GM18861 (cell line): ENCODE data around the gene WFDC8.
"Not testable (repeated sequence)": the region's sequence is repeated elsewhere in the genome, so short reads cannot be mapped to it uniquely, and the experiment has no call there.

Experiments used
- ATAC-seq: cut with Tn5 transposase; IDR thresholded peaks from one replicate; pipeline ENCODE4 v1.9.1; 2021; ENCODE audit not compliant: unreplicated experiment

The WFDC8 gene

DNA sequence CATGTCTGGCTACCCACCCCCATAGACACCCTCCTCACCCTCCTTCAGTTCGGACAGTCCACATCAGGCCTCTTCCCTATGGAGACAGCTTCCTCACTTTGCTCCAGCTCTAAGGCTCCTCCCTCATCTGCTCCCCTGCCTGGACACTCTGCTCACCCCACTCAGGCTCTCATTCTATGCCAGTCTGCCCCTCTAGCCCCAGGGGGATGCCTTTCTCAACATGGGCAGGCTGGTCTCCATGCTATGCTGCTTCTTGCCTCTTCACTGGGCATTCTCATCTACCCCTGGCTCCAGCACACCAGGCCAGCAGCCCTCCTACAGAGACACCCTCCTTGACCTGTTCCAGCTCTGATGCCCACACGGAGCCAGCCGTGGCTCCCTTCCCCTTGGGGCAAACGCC is at the start of gene WFDC8:
WFDC8 (minus strand) TSS at position 101 of the 400 bp plus-strand sequence; CDS start at position 64, 37 bp downstream.
- no peak for ATAC-seq

DNA sequence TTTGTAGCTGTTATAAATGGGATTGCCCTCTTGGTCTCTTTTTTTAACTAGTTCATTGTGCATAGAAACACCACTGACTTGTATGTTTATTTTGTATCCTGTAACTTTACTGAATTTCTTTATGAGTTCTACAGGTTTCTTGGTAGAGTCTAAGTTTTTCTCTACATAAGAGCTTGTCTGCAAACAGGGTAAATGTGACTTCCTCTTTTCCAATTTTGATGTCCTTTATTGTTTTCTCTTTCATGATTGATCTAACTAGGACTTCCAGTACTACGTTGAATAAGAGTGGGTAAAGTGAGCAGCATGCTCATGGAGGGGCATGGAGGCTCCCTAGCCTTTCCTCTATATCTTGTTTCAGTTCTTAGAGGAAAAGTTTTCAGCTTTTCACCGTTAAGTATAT is 47.5 kb upstream of the WFDC8 start:
- ATAC-seq = no peak

DNA sequence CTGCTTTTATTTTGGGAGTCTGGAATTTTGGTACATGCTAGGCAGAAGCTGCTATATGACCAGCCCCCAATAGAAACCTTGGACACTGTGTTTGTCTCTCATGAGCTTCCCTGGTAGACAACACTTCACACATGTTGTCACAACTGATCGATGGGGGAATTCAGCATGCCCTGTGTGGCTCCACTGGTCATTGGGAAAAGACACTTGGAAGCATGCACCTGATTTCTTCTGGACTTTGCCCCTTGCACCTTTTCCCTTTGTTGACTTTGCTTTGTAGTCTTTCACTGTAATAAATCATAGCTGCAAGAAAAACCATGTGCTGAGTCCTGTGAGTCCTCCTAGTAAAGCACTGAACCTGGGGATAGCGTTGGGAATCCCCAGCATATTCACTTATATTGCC is 42.5 kb upstream of the WFDC8 start:
- ATAC-seq = no peak

DNA sequence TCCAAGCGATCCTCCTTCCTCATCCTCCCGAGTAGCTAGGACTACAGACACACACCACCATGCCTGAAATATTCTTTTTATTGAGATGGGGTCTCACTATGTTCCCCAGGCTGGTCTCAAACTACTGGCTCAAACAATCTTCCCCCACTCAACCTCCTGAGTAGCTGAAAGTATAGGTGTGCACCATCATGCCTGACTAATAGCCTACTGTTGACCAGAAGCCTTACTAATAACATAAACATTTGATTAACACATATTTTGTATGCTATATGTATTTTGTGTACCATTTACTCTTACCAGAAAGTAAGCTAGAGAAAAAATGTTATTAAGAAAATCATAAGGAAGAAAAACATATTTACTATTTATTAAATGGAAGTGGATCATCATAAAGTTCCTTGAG is 38.5 kb upstream of the WFDC8 start:
- no peak for ATAC-seq

DNA sequence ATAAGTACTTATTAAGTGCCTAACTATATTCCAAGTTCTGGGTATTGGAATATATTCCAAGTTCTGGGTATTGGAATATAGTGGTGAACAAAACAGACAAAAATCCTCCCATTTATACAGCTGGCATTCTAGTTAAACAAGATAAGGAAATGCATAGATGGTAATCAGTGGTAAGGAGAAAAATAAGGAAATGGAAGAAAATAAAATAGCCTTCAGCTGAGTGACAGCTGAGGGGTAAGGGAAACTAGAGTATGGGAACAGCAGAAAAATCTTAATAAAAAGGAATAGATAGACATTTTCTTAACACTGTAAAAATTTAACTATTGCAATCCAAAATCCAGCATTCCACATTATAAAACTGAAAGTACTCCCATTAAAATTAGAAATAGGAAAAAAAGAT is 33.2 kb upstream of the WFDC8 start:
- ATAC-seq = no peak

DNA sequence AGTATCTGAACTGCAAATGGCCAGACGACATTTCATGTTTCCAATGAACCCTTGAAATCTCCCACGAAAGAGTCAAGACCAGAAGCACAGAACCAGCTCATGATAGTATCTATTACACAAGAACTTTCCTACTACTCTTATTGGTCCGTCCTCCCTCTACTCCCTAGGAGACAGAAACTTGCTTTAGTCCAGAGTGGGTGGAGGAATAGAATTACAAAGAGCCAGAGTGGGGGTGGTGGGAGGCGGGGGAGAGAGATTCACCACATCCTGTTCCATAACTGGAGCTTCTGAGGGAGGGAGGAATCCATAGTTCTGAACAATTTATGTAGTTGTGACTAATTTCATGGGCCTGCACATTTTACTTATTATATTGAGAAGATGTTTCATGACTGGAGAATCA is 32.0 kb upstream of the WFDC8 start:
- no peak for ATAC-seq

DNA sequence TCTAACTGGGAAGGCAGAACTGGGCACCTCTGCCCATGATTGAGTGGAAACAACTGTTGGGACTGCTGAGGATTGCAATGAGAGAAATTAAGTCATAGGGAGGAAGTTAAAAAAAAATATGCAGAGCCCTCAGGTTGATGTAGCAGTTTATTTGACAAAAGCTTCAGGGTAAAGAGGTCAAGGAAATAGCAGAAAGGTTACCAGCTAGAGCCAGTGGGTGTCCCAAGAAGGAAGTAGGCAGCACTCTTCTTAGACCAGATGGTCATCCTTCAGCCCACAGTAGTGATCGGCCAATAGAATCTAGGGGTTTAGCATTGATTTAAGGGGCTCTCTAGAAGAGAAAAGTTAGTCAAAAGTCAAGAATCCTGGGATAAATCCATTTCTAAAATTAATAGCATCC is 28.7 kb upstream of the WFDC8 start:
- ATAC-seq = no peak

DNA sequence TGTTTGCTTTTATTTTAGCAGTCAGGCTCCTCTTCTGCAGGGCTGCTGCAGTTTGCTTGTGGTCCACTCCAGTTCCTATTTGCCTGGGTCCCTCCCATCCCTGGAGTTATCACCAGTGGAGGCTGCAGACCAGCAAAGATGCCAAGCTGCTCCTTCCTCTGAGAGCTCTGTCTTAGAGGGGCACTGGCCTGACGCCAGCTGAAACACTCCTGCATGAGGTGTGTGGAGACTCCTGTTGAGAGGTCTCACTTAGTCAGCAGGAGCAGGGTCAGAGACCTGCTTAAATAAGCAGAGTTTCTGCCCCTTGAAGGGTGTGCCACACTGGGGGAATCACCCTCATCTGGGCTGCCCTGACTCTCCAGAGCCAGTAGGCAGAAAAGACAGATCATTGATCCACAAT is 16.2 kb upstream of the WFDC8 start:
- no peak for ATAC-seq

DNA sequence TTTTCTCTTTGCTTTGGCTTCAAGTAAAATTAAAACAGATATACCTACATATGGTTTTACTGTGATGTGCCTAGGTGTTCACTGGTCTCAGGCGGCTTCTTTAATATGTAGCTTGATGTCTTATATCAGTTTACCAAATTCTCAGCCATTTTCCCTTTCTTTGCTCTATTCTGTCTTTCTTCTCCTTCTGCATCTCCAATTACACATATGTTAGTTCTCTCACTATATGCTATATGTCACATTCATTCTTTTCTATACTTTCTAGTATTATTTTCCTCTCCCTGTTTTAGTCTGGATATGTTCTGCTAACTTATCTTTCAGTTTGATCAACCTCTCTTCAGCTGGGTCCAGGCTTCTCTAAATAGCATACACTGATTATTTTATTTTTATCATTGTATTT is 14.4 kb upstream of the WFDC8 start:
- no peak for ATAC-seq

DNA sequence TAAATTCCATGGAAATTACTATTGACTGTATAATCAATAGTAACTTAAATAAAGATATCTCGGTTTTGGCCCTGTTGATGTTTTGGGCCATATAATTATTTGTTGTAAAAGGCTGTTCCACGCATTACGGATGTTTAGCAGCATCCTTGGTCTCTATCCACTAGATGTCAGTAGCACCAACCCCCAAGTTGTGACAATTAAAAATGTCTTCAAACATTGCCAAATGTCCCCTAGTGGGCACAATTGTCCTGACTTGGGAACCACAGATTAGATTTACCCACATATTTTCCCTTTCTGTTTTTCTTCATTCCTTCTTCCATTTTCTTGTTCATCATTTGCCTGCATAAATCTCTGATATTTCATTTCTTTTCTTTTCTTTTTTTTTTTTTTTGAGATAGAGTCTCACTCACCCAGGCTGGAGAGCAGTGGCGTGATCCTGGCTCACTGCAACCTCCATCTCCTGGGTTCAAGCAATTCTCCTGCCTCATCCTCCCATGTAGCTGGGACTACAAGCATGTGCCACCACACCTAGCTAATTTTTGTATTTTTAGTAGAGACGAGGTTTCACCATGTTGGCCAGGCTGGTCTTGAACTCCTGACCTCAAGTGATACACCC is 13.6 kb upstream of the WFDC8 start:
- ATAC-seq = peak; percentile 66

DNA sequence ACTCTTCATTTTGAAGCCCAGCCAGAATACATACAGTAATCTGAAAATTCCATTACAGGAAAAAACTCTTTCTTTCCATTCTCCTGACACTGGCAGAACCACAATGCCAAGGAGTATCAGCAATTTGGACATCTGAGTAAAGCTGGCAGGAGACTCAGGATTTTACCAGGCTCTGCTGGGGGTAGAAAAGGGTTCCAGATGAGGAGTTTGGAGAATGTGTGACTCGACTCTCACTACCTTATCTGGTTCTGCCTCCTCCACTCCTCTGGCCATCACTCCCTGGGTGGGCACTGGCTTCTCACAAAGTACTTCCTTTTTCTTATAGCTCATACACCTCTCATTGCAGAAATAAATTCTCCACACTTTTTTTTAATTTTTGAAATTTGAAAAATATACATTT is 10.6 kb upstream of the WFDC8 start:
- ATAC-seq = no peak

DNA sequence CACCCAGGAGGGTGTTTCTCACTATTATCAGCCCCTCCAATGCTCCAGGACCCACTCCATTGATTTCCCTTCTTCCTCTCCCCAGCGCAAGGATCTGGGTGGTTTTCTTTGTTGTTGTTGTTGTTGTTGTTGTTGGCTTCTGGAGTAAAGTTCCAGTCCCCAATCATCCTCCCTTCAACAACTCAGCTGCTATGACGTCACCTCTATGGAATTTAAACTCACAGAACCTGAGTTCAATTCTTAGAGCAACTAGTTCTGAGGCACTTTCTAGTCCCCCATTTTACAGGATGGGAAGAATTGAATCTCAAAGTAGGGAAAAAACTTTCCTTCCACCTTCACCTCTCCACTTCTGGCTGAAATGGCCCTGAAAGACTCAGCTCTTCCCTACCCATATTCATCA is 9.7 kb upstream of the WFDC8 start:
- no peak for ATAC-seq

DNA sequence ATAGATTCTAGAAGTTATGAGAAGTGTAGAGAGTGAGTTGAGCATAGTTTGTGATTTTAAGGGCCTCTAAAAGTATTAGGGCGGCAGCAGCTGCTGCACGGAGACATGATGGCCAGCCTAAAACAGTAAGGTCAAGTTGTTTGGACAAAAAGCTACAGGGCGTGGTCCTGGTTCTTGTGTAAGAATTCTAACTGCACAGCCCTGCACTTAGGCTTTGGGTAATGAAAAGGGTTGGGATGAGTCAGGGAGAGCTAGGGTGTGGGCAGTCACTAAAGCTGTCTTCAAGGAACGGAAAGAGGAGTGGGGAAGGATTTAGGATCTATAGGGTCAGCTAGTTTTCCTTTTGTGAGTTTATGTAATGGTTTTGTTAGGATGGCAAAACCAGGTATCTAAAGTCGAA is 6.9 kb upstream of the WFDC8 start:
- not testable (repeated sequence) for ATAC-seq

DNA sequence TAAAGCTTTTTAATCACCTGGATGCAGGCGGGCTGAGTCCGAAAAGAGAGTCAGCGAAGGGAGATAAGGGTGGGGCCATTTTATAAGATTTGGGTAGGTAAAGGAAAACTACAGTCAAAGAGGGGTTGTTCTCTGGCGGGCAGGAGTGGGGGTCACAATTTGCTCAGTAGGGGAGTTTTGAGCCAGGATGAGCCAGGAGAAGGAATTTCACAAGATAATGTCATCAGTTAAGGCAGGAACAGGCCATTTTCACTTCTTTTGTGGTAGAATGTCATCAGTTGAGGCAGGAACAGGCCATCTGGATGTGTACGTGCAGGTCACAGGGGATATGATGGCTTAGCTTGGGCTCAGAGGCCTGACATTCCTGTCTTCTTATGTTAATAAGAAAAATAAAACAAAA is 5.2 kb upstream of the WFDC8 start:
- ATAC-seq = not testable (repeated sequence)

DNA sequence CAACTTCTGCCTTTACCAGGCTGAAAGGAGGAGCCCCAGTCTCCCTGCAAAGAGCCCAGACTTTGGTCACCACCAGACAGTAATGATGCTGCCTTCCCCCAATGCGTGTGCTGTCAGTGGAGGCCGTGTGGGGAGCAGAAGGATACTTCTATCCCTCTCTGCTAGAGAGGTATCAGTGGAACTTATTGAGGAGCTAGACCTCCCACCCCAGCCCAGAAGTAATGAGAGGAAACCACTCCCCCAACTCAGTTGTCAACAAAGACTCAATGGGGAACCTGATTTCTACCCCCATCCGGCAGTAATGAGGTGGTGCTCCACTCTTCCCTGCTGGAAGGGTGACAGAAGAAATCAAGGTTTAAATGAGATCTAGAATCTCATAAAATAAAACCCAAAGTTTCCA is 4.4 kb upstream of the WFDC8 start:
- no peak for ATAC-seq

DNA sequence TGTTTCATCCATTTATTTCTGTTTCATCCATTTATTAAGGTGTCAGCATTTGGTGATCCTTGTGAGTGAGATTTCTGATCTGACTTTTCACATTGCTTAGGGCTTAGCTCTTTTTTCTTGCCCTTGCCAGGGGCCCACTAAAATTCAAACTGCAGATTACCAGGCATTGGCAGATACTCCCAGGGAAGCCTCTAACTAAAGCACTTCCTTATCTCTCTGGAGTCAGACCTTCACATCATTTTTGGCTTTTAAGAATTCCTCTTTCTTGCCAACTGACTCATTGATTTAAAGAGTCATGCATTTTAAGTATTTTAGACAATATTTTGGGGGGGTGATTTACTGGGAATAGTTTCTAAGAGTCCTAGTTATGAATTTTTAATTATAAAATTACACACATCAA is 2.6 kb upstream of the WFDC8 start:
- no peak for ATAC-seq

DNA sequence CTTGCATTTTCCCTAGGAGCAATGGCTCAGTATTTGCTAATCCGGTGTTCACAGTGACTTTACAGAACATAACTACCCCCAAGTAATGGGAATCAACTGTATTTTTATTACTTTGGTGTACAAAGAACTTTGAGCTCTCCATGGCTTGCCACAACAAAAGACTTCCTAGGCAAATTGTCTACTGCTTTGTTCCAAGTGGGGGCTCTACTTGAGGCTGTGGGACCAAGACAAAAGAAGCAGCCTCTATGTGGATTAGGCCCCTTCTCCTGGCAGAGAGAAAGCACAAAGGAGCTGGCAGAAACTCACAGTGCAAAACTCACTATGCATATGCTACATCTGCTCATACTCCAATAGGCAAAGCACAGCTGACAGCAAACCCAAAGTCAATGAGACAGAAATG is 853 bp downstream of the WFDC8 start:
- no peak for ATAC-seq

DNA sequence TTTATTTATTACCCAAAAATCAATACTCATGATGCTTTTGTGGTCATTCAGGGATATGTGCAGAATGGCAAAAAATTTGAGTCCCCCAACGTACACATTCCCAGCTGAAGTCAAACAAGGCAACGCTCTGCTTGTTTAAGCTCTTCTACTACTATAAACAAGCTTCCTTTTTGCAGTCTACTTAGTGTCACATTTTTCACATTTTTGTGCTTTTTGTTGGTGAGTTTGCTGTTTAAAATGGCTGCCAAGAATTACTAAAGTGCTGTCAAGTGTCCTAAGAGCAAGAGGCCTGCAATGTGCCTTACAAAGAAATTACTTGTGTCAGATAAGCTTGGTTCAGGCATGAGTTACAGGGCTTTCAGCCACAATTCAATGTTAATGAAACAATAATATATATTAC is 2.1 kb downstream of the WFDC8 start:
- no peak for ATAC-seq

DNA sequence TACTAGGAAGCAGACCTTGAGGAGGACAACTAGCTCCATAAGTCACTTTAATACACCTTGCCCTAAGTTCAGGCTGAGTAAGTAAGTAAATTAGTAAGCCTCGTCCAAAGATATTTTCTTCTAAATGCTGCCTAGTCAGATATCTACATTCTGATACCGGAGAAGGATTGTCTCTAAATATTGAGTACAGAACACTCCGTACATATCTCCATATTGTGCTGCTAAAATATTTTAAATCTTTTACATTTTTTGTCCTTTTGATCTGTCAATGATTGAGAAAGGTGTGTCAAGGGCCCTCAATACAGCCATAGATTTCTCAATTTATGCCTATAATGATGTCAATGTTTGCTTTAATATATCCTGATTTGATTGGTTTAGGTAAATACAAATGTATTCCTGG is 3.2 kb downstream of the WFDC8 start:
- ATAC-seq = no peak

DNA sequence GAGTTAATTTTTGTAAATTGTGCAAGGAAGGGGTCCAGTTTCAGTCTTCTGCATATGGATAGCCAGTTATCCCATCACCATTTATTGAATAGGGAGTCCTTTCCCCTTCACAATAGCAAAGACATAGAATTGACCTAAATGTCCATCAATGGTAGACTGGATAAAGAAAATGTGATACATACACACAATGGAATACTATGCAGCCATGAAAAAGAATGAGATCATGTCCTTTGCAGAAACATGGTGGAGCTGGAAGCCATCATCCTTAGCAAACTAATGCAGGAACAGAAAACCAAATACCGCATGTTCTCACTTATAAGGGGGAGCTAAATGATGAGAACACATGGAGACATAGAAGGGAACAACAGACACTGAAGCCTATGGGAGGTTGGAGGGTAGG is 9.4 kb downstream of the WFDC8 start:
- ATAC-seq = not testable (repeated sequence)

DNA sequence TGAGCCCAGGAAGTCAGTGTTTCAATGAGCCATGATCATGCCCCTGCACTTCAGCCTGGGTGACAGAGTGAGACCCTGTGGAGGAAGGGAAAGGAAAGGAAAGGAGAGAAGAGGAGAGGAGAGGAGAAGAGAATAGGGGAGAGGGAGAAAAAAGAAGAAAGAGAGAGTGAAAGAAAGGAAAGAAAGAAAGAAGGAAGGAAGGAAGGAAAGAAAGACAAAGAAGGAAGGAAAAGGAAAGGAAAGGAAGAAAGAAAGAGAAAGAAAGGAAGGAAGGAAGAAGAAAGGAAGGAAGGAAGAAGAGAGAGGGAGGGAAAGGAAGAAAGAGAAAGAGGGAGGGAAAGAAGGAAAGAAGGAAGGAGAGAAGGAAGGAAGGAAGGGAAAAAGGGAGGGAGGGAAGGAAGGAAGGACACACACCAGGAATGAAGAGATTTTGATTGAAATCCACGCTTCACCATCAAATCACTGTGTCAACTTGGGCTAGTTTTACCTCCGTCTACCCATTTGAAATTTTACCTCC is 14.3 kb downstream of the WFDC8 start:
- ATAC-seq = no peak

DNA sequence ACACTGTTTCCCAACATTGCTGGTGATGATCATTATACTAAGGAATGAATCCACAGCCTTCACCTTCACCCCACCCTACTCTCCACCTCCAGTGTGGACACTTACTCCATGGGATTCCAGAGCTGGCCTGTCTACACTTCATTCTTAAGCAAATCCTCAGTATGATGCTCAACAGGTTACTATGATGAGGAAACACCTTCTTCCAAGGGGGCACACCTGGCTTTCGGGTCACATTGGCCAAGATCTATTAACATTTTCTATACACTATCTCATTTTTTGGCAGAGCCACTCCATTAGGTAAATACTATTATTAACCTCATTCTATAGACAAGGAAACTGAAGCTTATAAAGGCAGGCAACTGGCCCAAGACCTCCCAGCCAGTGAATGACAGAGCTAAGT is 23.9 kb downstream of the WFDC8 start:
- no peak for ATAC-seq

DNA sequence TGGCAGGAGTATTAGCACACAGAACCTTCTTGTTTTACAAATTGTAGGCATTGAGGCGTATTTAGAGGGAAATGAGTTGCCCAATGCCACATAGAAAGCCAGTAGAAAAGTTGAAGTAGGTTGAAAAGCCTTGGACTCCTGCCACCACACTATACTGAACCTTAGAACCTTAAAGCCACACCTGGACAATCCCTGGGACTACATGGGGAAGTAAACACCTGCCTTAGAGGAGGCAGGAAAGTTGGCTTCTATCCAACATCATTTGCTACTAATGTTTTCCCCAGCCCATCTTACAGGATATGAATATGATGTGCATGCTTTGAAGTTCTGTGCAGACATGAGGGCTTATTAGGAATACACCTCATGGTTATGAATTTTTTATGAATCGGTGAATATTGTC is 26.6 kb downstream of the WFDC8 start:
- no peak for ATAC-seq
